Left ventricle myocardium inferior (tissue), 1 donor: ENCODE data around the gene NEAT1. TPM values are rescaled to one million over a fixed set of nuclear protein-coding genes. Genes with fewer than 3 reads are reported as not detected.

Source experiments
- DNase-seq: peaks from one replicate; pipeline ENCODE4 v3.0.0-alpha.2; 2020
- H3K27ac ChIP-seq: fragments of 200-600 bp; replicated peaks from 2 replicates; pipeline ENCODE4 v1.8.0; 2021
- H3K27me3 ChIP-seq: fragments of 200-600 bp; 2 replicates; pipeline ENCODE4 v1.8.0; 2021; ENCODE audit warnings: low read depth
- H3K36me3 ChIP-seq: fragments of 200-600 bp; 2 replicates; pipeline ENCODE4 v1.8.0; 2021
- H3K4me1 ChIP-seq: fragments of 200-600 bp; 2 replicates; pipeline ENCODE4 v1.8.0; 2021
- H3K4me3 ChIP-seq: fragments of 200-600 bp; 2 replicates; pipeline ENCODE4 v1.8.0; 2021; ENCODE audit warnings: mild to moderate bottlenecking, moderate library complexity
- H3K9me3 ChIP-seq: fragments of 200-600 bp; replicated peaks from 2 replicates; pipeline ENCODE4 v1.8.0; 2021
- intact Hi-C: fragments of 100-400 bp; cut with micrococcal nuclease; formaldehyde crosslinking; loops from one replicate; pipeline ENCODE4 v1.11.0; 2022
- total RNA-seq: library from RNA; stranded (reverse); fragmentation: NEBNext Ultra II Directional; extraction: Animal tissue kit (Norgen Biotek cat#: 25700); gene quantifications from one replicate; pipeline ENCODE4 v1.2.1, GENCODE V29; 2021
- TF ChIP-seq, protein P1 (sequence below): fragments of 200-600 bp; IDR thresholded peaks from 2 replicates; pipeline ENCODE4 v1.8.0; 2021; ENCODE audit warnings: antibody characterized with exemption, mild to moderate bottlenecking, borderline replicate concordance
- donor health status: DM: no; HTN: yes; CAD: no; lungs with severe emphysema.

The NEAT1 gene
- total RNA-seq, 1 donor from 2014 or later, result 405 TPM

- Histone ChIP-seq H3K4me1 (peaks cover 86% of the 10 kb centered on the region), H3K27ac (peak overlapping the region; percentile 100), H3K4me3 (peak overlapping the region; percentile 80), H3K36me3 (peaks cover 56% of the 10 kb centered on the region), H3K9me3 (no peaks in the 10 kb centered on the region), H3K27me3 (no peaks in the 10 kb centered on the region)
- TF ChIP-seq, protein P1, sequence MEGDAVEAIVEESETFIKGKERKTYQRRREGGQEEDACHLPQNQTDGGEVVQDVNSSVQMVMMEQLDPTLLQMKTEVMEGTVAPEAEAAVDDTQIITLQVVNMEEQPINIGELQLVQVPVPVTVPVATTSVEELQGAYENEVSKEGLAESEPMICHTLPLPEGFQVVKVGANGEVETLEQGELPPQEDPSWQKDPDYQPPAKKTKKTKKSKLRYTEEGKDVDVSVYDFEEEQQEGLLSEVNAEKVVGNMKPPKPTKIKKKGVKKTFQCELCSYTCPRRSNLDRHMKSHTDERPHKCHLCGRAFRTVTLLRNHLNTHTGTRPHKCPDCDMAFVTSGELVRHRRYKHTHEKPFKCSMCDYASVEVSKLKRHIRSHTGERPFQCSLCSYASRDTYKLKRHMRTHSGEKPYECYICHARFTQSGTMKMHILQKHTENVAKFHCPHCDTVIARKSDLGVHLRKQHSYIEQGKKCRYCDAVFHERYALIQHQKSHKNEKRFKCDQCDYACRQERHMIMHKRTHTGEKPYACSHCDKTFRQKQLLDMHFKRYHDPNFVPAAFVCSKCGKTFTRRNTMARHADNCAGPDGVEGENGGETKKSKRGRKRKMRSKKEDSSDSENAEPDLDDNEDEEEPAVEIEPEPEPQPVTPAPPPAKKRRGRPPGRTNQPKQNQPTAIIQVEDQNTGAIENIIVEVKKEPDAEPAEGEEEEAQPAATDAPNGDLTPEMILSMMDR, result no peak
- DNase-seq, result peak; percentile 50
- intact Hi-C loops, result loop anchor here (5.0 kb wide), 1 partner anchor 78 kb away; no protein-coding TSS in a partner anchor
Observed at GRCh38 chr11:65424205-65425104, 1.9 kb downstream of the NEAT1 start.

GRCh38 chr11:65425105-65425970 is 2.7 kb downstream of the NEAT1 start:
- Histone ChIP-seq H3K36me3 (peaks cover 58% of the 10 kb centered on the region), H3K9me3 (no peaks in the 10 kb centered on the region), H3K27me3 (no peaks in the 10 kb centered on the region), H3K4me1 (peaks cover 86% of the 10 kb centered on the region), H3K27ac (peak overlapping the region; percentile 100), H3K4me3 (peak overlapping the region; percentile 80)
- DNase-seq, result peak; percentile 12
- TF ChIP-seq, protein P1, result peak; percentile 30
- intact Hi-C loops, result no loop called here

DNA sequence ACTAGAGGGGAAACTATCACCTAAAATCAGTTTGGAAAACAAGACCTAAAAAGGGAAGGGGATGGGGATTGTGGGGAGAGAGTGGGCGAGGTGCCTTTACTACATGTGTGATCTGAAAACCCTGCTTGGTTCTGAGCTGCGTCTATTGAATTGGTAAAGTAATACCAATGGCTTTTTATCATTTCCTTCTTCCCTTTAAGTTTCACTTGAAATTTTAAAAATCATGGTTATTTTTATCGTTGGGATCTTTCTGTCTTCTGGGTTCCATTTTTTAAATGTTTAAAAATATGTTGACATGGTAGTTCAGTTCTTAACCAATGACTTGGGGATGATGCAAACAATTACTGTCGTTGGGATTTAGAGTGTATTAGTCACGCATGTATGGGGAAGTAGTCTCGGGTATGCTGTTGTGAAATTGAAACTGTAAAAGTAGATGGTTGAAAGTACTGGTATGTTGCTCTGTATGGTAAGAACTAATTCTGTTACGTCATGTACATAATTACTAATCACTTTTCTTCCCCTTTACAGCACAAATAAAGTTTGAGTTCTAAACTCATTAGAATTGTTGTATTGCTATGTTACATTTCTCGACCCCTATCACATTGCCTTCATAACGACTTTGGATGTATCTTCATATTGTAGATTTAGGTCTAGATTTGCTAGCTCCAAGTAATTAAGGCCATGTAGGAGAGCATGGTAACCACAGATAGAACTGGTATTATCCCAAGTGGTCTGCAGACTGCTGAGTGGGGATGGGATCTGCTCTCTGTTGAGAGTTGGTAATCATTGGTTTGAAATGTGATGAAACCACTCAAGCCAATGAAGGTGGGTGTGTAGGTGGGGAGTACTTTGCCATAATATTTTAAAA is 3.6 kb downstream of the NEAT1 start:
- H3K4me1 ChIP-seq, result peaks cover 86% of the 10 kb centered on the region
- no peak for DNase-seq
- intact Hi-C loops, result no loop called here

GRCh38 chr11:65426839-65427690 is 4.5 kb downstream of the NEAT1 start:
- intact Hi-C loops, result no loop called here
- DNase-seq, result peak; percentile 16
- peaks cover 73% of the 10 kb centered on the region for H3K36me3 ChIP-seq
- H3K4me1 ChIP-seq, result peaks cover 91% of the 10 kb centered on the region
- H3K4me3 ChIP-seq, result peak overlapping the region; percentile 80
- TF ChIP-seq, protein P1, result no peak
- H3K27ac ChIP-seq, result peak overlapping the region; percentile 100
- no peaks in the 10 kb centered on the region for H3K9me3 ChIP-seq
- H3K27me3 ChIP-seq, result no peaks in the 10 kb centered on the region

More for the DNA sequence above, 3.6 kb downstream of the NEAT1 start:
- TF ChIP-seq, protein P1, result no peak
- Histone ChIP-seq H3K27me3 (no peaks in the 10 kb centered on the region), H3K27ac (peak overlapping the region; percentile 100), H3K4me3 (peak overlapping the region; percentile 80), H3K9me3 (no peaks in the 10 kb centered on the region), H3K36me3 (peaks cover 66% of the 10 kb centered on the region)
